Neuronal stem cell (in vitro differentiated cells): ENCODE data around the gene COX7B.

Experiments
- DNase-seq: peaks from one replicate; pipeline ENCODE4 v3.0.0-alpha.2; 2013; ENCODE audit warnings: low spot score
- H2AFZ ChIP-seq: one replicate; pipeline ENCODE4 v1.6.1; 2013; ENCODE audit warnings: mild to moderate bottlenecking, low read length, inconsistent platforms
- H2AK5ac ChIP-seq: 2 replicates; pipeline ENCODE4 v1.6.1; 2013; ENCODE audit warnings: low read depth, mild to moderate bottlenecking, inconsistent platforms, low read length, moderate library complexity, mixed read lengths
- H2BK120ac ChIP-seq: 2 replicates; pipeline ENCODE4 v1.6.1; 2013; ENCODE audit warnings: low read depth, mild to moderate bottlenecking, inconsistent platforms, low read length, moderate library complexity, mixed read lengths
- H2BK12ac ChIP-seq: one replicate; pipeline ENCODE4 v1.6.1; 2013; ENCODE audit warnings: low read length, inconsistent platforms
- H2BK15ac ChIP-seq: 2 replicates; pipeline ENCODE4 v1.6.1; 2013; ENCODE audit warnings: mild to moderate bottlenecking, low read length, inconsistent platforms, mixed read lengths
- H2BK5ac ChIP-seq: one replicate; pipeline ENCODE4 v1.6.1; 2013; ENCODE audit warnings: inconsistent platforms, mild to moderate bottlenecking, low read length, moderate library complexity
- H3K14ac ChIP-seq: one replicate; pipeline ENCODE4 v1.6.1; 2013; ENCODE audit warnings: low read length, inconsistent platforms
- H3K18ac ChIP-seq: 2 replicates; pipeline ENCODE4 v1.6.1; 2013; ENCODE audit warnings: low read length, inconsistent platforms
- H3K23ac ChIP-seq: 2 replicates; pipeline ENCODE4 v1.6.1; 2013; ENCODE audit warnings: low read depth, mild to moderate bottlenecking, mixed read lengths, low read length, inconsistent platforms; ENCODE audit not compliant: poor library complexity
- H3K27ac ChIP-seq: replicated peaks from 3 replicates; pipeline ENCODE4 v1.5.1; 2013; ENCODE audit warnings: low read length, inconsistent platforms
- H3K27me3 ChIP-seq, 3 experiments: 2 replicates each; pipeline ENCODE4 v1.6.1; 2013; ENCODE audit warnings: low read length in 3 of 3, mild to moderate bottlenecking in 2 of 3, inconsistent platforms in 1 of 3, low read depth in 1 of 3, mixed read lengths in 1 of 3, moderate library complexity in 1 of 3; ENCODE audit not compliant: control insufficient read depth in 3 of 3, insufficient read depth in 3 of 3
- H3K36me3 ChIP-seq, 2 donors: replicated peaks in 1 of 2; 2 replicates each; pipeline ENCODE4 v1.6.1; 2013; ENCODE audit warnings: low read length in 2 of 2; ENCODE audit not compliant: control insufficient read depth in 2 of 2, insufficient read depth in 2 of 2
- H3K4ac ChIP-seq: 2 replicates; pipeline ENCODE4 v1.6.1; 2013; ENCODE audit warnings: inconsistent platforms, mild to moderate bottlenecking, low read length, moderate library complexity
- H3K4me1 ChIP-seq, 2 donors: 1 replicate in 1 of 2; 2 replicates in 1 of 2; pipeline ENCODE4 v1.6.1; 2013; ENCODE audit warnings: low read length in 2 of 2, low read depth in 1 of 2; ENCODE audit not compliant: control insufficient read depth in 2 of 2, insufficient read depth in 1 of 2
- H3K4me2 ChIP-seq: one replicate; pipeline ENCODE4 v1.6.1; 2013; ENCODE audit warnings: mild to moderate bottlenecking, low read length, inconsistent platforms; ENCODE audit not compliant: insufficient read depth, poor library complexity, severe bottlenecking
- H3K4me3 ChIP-seq, 2 donors: 2 replicates each; pipeline ENCODE4 v1.5.1; 2013; ENCODE audit warnings: low read length in 2 of 2, mild to moderate bottlenecking in 2 of 2, inconsistent platforms in 1 of 2, moderate library complexity in 1 of 2
- H3K79me1 ChIP-seq: one replicate; pipeline ENCODE4 v1.6.1; 2013; ENCODE audit warnings: low read depth, mild to moderate bottlenecking, inconsistent platforms, low read length, moderate library complexity
- H3K9ac ChIP-seq: one replicate; pipeline ENCODE4 v1.6.1; 2013; ENCODE audit warnings: mild to moderate bottlenecking, low read depth, low read length, inconsistent platforms; ENCODE audit not compliant: poor library complexity
- H3K9me3 ChIP-seq, 2 donors: replicated peaks in 1 of 2; 2 replicates each; pipeline versions ENCODE3 to v1.6.1; 2013; ENCODE audit warnings: low read length in 2 of 2, mild to moderate bottlenecking in 2 of 2, inconsistent platforms in 1 of 2, low read depth in 1 of 2, mixed read lengths in 1 of 2, moderate library complexity in 1 of 2; ENCODE audit not compliant: control insufficient read depth in 2 of 2, insufficient read depth in 1 of 2
- H4K8ac ChIP-seq: one replicate; pipeline ENCODE4 v1.6.1; 2013; ENCODE audit warnings: low read depth, mild to moderate bottlenecking, inconsistent platforms, low read length, moderate library complexity
- H4K91ac ChIP-seq: one replicate; pipeline ENCODE4 v1.6.1; 2013; ENCODE audit warnings: low read length, low read depth, mild to moderate bottlenecking, inconsistent platforms; ENCODE audit not compliant: poor library complexity
- WGBS, 2 donors: extraction: QIAGEN DNeasy Blood & Tissue Kit; methylation state at CpG; one replicate each; pipeline ENCODE4 v1.1.7; 2013; ENCODE audit warnings: missing lambda C conversion rate in 2 of 2, mixed read lengths in 1 of 2; ENCODE audit not compliant: insufficient read length in 2 of 2, insufficient replicate concordance in 1 of 2; ENCODE audit errors: extremely low coverage in 2 of 2; 5-methylcytosine and 5-hydroxymethylcytosine counted together

The COX7B gene

DNA sequence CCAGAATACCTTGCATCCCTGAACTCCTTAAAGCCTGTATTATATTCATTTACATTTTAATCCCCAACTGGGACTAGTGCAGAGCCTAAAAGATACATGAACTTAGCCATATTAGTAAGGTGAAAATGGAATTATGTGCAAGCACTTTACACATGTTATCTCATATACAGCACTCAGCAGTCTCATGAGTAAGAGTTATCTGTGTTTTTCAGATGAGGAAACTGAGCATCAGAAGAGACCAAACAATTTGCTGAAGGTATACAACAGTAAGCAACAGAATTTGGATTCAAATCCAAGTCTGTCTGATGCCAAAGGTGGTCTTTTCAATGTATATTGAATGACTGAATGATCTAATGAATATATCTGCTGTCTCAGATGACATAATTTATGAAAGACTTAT lies 23.5 kb downstream of the COX7B start:
- H3K27me3 ChIP-seq: no peaks in the 10 kb centered on the region
- no peak overlapping the region for H2BK120ac ChIP-seq
- H3K9me3 ChIP-seq: peaks cover 0 to 3% of the 10 kb centered on the region in 2 donors
- no peaks in the 10 kb centered on the region for H3K79me1 ChIP-seq
- H2AFZ ChIP-seq: no peak overlapping the region
- no peak overlapping the region for H3K4ac ChIP-seq
- H3K9ac ChIP-seq: no peak overlapping the region
- H3K4me1 ChIP-seq: no peaks in the 10 kb centered on the region
- H2BK15ac ChIP-seq: no peak overlapping the region
- no peak overlapping the region for H4K91ac ChIP-seq
- H3K23ac ChIP-seq: no peak overlapping the region
- H3K4me2 ChIP-seq: no peak overlapping the region
- no peak for DNase-seq
- H3K14ac ChIP-seq: no peak overlapping the region
- no peak overlapping the region for H2BK5ac ChIP-seq
- H2BK12ac ChIP-seq: no peak overlapping the region
- H3K18ac ChIP-seq: no peak overlapping the region
- no peak overlapping the region for H2AK5ac ChIP-seq
- no peaks in the 10 kb centered on the region for H3K36me3 ChIP-seq
- H3K4me3 ChIP-seq: no peak overlapping the region
- H3K27ac ChIP-seq: no peak overlapping the region
- no peak overlapping the region for H4K8ac ChIP-seq

DNA sequence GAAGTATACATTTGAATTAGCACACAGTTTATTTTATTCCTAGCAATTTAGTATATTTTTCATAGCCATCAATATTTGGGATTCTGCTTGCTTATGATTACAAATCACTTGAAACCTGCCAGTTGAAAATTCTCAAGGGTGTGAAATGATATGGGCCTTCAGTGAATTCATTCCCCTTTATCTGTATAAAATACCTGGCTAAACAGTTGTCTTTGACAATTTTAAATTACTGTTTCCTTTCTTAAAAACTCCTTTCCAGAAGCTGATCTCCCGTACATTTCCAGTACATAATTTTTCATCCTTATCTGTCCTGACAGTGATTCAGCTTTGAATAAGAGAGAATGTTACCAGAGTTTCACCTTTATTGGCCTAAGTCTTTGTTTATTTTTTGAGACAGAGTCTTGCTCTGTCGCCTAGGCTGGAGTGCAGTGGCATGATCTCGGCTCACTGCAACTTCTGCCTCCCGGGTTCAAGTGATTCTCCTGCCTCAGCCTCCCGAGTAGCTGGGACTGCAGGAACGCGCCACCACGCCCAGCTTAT lies 25.1 kb downstream of the COX7B start:
- H3K9me3 ChIP-seq: peaks cover 0 to 3% of the 10 kb centered on the region in 2 donors

DNA sequence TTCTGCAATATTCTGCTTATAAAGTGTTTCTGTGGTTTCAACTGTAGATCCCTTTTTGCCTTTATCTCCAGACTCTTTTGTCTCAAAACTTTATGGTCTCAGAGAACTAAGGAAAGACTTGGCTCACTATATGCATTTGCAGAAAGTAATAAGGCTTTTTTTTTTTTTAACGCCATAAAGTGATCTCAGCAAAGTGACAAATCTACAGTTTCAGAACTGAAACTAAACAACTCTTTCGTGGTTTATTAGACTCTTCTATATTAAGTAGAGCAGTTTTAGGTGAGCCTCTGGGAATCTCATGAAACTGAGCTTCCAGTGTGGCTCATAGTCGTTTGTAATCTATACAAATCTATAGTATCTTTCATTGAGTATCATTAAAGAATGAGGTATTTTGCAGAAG lies 26.5 kb downstream of the COX7B start:
- no peak overlapping the region for H3K27ac ChIP-seq
- no peak overlapping the region for H3K23ac ChIP-seq
- H3K14ac ChIP-seq: no peak overlapping the region
- no peak for DNase-seq
- no peak overlapping the region for H2BK5ac ChIP-seq
- H3K9ac ChIP-seq: no peak overlapping the region
- no peaks in the 10 kb centered on the region for H3K27me3 ChIP-seq
- H3K4me1 ChIP-seq: no peaks in the 10 kb centered on the region
- no peak overlapping the region for H2BK120ac ChIP-seq
- no peak overlapping the region for H2BK12ac ChIP-seq
- H3K79me1 ChIP-seq: no peaks in the 10 kb centered on the region
- no peak overlapping the region for H4K8ac ChIP-seq
- no peak overlapping the region for H3K18ac ChIP-seq
- peaks cover 0 to 3% of the 10 kb centered on the region in 2 donors for H3K9me3 ChIP-seq
- no peak overlapping the region for H2AK5ac ChIP-seq
- no peaks in the 10 kb centered on the region for H3K36me3 ChIP-seq
- no peak overlapping the region for H4K91ac ChIP-seq
- no peak overlapping the region for H2AFZ ChIP-seq
- no peak overlapping the region for H3K4me2 ChIP-seq
- WGBS, 2 donors: no CpG with 5 or more reads among the region's 3 CpGs
- no peak overlapping the region for H2BK15ac ChIP-seq
- H3K4me3 ChIP-seq: no peak overlapping the region
- no peak overlapping the region for H3K4ac ChIP-seq

More for the DNA sequence above, 25.1 kb downstream of the COX7B start:
- Histone ChIP-seq H2BK12ac (no peak overlapping the region), H4K8ac (no peak overlapping the region), H3K36me3 (no peaks in the 10 kb centered on the region), H3K4ac (no peak overlapping the region), H3K9ac (no peak overlapping the region), H2BK5ac (no peak overlapping the region), H3K27me3 (no peaks in the 10 kb centered on the region), H4K91ac (no peak overlapping the region), H3K4me3 (no peak overlapping the region), H2AFZ (no peak overlapping the region), H2BK15ac (no peak overlapping the region), H3K79me1 (no peaks in the 10 kb centered on the region), H3K4me2 (no peak overlapping the region), H3K14ac (no peak overlapping the region), H2AK5ac (no peak overlapping the region), H3K27ac (no peak overlapping the region), H2BK120ac (no peak overlapping the region), H3K23ac (no peak overlapping the region), H3K18ac (no peak overlapping the region), H3K4me1 (no peaks in the 10 kb centered on the region)
- WGBS, 2 donors: no CpG with 5 or more reads among the region's 8 CpGs
- no peak for DNase-seq

DNA sequence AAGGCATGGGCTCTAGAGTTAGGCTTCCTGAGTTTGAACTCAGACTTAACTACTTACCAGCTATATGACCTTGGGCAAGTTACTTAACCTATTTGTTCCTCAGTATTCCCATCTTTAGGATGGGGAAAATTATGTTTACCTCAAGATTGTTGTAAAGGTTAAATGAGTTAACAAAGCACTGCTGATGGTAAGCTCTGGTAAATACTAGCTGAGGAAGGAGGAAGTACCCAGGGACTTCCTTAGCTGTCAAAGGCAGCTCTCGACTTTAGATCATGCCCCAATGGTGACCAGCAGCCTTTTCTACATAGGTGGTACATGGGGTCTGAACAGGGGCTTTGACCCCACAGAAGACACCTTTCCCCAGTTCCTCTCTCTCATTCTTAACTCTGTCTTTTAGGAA lies 31.3 kb downstream of the COX7B start:
- H4K91ac ChIP-seq: no peak overlapping the region
- H3K9me3 ChIP-seq: peaks cover 0 to 1% of the 10 kb centered on the region in 2 donors
- H3K4me3 ChIP-seq: no peak overlapping the region
- H3K14ac ChIP-seq: no peak overlapping the region
- no peak overlapping the region for H3K9ac ChIP-seq
- no peak for DNase-seq
- no peak overlapping the region for H3K27ac ChIP-seq
- no peak overlapping the region for H2BK5ac ChIP-seq
- no peaks in the 10 kb centered on the region for H3K4me1 ChIP-seq
- H3K18ac ChIP-seq: no peak overlapping the region
- no peak overlapping the region for H3K4ac ChIP-seq
- no peaks in the 10 kb centered on the region for H3K36me3 ChIP-seq
- no CpG with 5 or more reads among the region's 1 CpG for WGBS, 2 donors
- no peak overlapping the region for H2AK5ac ChIP-seq
- no peak overlapping the region for H4K8ac ChIP-seq
- H2BK15ac ChIP-seq: no peak overlapping the region
- no peaks in the 10 kb centered on the region for H3K27me3 ChIP-seq
- H3K4me2 ChIP-seq: no peak overlapping the region
- no peak overlapping the region for H3K23ac ChIP-seq
- no peaks in the 10 kb centered on the region for H3K79me1 ChIP-seq
- H2AFZ ChIP-seq: no peak overlapping the region
- no peak overlapping the region for H2BK120ac ChIP-seq
- no peak overlapping the region for H2BK12ac ChIP-seq
